GM10266 (cell line): ENCODE data around the gene ATP10A.

Experiments
- DNase-seq: peaks from one replicate; pipeline ENCODE4 v3.0.0; 2012; ENCODE audit errors: extremely low spot score
- TF ChIP-seq, protein P1 (sequence below): IDR thresholded peaks from 2 replicates; pipeline ENCODE4 v1.5.1; 2012; ENCODE audit warnings: mild to moderate bottlenecking, low read depth; ENCODE audit not compliant: control insufficient read depth, insufficient read depth; ENCODE audit errors: missing control alignments

ATP10A gene

DNA sequence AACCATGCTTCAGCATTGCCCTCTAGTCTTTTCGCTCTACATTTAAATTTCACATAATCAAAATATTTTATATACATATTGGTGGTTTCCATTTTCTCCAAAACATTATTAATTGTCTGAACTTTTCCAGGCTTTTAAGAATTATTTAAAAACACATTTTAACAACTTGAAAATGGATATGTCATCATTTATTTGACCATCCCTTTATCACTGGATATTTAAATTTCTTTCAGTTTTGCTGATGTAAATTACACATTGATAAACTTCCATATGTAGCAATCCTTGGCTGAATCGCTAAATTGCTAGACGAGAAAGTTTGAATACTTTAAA is 146.0 kb downstream of the ATP10A start:
- DNase-seq: no peak
- TF ChIP-seq, protein P1, sequence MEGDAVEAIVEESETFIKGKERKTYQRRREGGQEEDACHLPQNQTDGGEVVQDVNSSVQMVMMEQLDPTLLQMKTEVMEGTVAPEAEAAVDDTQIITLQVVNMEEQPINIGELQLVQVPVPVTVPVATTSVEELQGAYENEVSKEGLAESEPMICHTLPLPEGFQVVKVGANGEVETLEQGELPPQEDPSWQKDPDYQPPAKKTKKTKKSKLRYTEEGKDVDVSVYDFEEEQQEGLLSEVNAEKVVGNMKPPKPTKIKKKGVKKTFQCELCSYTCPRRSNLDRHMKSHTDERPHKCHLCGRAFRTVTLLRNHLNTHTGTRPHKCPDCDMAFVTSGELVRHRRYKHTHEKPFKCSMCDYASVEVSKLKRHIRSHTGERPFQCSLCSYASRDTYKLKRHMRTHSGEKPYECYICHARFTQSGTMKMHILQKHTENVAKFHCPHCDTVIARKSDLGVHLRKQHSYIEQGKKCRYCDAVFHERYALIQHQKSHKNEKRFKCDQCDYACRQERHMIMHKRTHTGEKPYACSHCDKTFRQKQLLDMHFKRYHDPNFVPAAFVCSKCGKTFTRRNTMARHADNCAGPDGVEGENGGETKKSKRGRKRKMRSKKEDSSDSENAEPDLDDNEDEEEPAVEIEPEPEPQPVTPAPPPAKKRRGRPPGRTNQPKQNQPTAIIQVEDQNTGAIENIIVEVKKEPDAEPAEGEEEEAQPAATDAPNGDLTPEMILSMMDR: no peak

DNA sequence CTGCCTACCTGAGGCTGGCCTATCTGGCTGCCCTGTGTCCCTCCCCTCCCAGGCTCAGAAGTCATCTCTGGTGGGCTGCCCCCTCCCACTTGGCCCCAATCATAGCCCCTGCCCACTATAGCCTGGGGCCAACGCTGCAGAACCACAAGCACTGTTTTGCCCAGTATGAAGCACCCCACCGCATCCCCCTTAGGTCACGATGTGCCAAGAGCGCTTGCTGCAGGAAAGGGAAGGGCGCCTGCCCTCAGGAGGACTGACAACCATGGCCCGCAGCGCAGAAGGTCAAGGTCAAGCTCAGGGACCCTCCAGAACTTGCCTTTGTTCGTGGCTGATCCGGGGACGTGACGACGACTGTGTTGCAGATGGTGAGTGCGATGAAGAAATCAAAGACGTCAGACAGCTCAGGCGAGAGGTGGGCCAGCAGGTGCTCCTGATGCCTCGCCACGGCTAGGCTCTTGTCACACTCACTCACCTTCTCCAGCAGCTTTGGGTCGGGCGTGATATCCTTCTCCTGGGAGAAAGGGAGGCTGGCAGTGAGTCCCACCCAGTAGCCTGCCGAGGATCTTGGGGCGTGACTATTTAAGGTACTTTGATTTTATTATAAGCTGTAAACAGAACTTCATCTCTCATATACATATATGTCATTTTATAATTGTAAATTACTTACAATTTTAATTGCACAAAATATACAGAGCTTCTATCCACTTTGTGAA is 146.6 kb downstream of the ATP10A start:
- DNase-seq: no peak

GRCh38 chr15:25715536-25716413 is 147.4 kb downstream of the ATP10A start:
- TF ChIP-seq, protein P1: no peak
- DNase-seq: no peak

More for the DNA sequence above, 146.6 kb downstream of the ATP10A start:
- TF ChIP-seq, protein P1: no peak

GRCh38 chr15:25714538-25714840 is 148.6 kb downstream of the ATP10A start:
- TF ChIP-seq, protein P1: no peak
- no peak for DNase-seq

DNA sequence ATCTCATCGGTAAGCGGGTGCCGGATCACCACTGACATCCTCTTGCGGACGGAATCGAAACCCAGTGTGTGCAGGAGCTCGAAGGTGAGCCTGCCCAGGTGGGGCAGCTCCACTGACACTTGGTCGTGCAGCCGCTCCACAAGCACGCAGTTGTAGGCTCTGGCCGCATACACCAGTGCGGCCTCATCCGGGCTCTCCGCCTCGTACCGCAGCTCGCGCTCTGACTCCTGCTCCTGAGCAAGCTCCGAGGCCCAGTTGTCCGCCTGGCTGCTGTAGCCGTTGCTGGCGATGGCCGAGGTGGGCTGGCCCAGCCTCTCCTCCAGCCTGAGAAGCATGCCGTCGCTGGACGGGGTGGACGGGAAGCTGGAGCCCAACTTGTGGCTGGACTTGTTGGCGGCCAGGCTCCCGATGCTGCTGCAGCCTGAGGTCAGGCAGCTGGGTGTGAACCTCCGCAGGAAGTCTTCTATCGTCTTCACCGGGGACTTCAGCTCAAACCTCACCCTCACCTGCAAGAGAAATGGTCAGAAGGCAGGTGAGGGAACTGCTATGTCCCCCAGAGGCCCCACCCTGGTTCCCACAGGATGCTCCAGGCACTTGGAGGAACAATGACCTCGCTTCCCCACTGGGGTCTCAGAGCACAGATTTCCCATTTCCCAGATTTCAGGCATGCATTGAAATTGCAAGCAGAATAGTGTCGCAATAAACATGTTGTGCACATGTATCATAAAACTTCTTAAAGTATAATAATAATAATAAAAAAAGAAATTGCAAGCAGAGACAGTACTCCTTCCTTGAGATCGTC is 149.2 kb downstream of the ATP10A start:
- TF ChIP-seq, protein P1: no peak
- DNase-seq: no peak

DNA sequence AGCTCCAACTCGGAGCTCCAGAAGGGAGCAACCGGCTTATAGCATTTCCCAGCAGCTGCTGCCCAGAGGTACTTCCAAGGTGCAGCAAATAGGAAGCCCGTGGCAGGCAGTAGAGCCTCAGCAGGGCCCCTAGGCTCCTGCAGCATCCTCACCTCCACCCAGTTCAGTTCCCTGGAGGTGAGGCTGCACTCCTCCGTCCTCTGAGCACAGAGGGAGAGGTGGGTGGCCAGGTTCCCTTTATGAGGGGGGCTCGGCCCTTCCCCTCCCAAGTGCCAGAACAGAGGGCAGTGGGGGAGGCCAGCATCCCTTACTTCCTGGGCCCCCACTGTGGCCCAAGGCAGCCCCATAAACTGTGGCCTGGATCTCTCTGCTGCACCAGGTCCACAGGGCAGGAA is 150.2 kb downstream of the ATP10A start:
- TF ChIP-seq, protein P1: no peak
- no peak for DNase-seq
